Nephron (organoid): ENCODE results near the gene CRYGN.

ENCODE experiments used
- H3K27ac Mint-ChIP-seq, 3 experiments: 2 replicates each; pipeline ENCODE4 v1.8.0; 2020; ENCODE audit warnings: mixed read lengths in 3 of 3, mild to moderate bottlenecking in 2 of 3, moderate library complexity in 1 of 3
- H3K27me3 Mint-ChIP-seq: 2 replicates; pipeline ENCODE4 v1.8.0; 2021; ENCODE audit warnings: low read depth, mild to moderate bottlenecking, moderate library complexity, mixed read lengths
- H3K36me3 Mint-ChIP-seq: 2 replicates; pipeline ENCODE4 v1.8.0; 2020; ENCODE audit warnings: low read depth, mixed read lengths
- H3K4me1 Mint-ChIP-seq: 2 replicates; pipeline ENCODE4 v1.8.0; 2020; ENCODE audit warnings: mixed read lengths
- H3K4me3 Mint-ChIP-seq, 3 experiments: 2 replicates each; pipeline ENCODE4 v1.8.0; 2020; ENCODE audit warnings: mild to moderate bottlenecking in 3 of 3, mixed read lengths in 3 of 3, moderate library complexity in 2 of 3
- H3K9me3 Mint-ChIP-seq: 2 replicates; pipeline ENCODE4 v1.8.0; 2020; ENCODE audit warnings: mixed read lengths
- TF ChIP-seq, protein P1 (sequence below), 3 experiments: fragments of 200-600 bp; sonication (generic); IDR thresholded peaks; one replicate each; pipeline ENCODE4 v1.5.0; 2021; ENCODE audit warnings: antibody characterized with exemption in 3 of 3; ENCODE audit not compliant: unreplicated experiment in 3 of 3

Gene CRYGN

DNA sequence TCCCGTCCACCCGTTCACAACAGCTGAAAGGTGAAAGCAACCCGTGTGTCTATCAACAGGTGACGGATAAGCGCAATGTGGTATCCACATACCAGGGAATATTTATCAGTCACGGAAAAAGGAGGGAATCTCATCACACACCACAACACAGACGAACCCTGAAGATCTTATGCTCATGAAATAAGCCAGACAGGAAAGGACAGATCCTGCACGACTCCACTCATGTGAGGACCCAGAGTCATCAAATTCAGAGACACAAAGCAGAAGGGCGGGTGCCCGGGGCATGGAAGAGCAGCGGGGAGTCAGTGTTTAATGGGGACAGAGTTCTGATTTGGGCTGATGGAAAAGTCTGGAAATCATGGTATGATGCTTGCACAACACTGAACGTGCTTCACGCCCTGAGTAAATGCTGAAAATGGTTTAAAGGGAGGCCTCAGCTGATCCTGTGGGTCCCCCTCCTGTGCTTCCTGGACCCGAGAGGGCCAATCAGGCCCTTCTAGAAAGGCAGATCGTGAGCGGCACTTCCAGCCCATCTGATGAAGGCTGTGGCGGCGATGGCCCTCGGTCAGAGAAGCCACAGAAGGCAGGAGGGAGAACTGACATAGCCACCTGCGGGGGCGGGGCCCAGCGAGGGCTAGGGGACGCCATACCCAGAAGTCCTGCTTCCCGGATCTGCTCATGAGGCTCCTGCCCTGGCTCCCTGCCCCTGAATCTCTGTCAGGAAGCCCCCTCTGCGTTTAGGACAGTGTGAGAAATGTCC is 49.2 kb downstream of the CRYGN start:
- Mint-ChIP-seq H3K27ac (no peak overlapping the region), H3K36me3 (peaks cover 44% of the 10 kb centered on the region), H3K4me3 (no peak overlapping the region), H3K27me3 (peaks cover under 1% of the 10 kb centered on the region), H3K9me3 (no peaks in the 10 kb centered on the region), H3K4me1 (no peaks in the 10 kb centered on the region)
- TF ChIP-seq, protein P1, sequence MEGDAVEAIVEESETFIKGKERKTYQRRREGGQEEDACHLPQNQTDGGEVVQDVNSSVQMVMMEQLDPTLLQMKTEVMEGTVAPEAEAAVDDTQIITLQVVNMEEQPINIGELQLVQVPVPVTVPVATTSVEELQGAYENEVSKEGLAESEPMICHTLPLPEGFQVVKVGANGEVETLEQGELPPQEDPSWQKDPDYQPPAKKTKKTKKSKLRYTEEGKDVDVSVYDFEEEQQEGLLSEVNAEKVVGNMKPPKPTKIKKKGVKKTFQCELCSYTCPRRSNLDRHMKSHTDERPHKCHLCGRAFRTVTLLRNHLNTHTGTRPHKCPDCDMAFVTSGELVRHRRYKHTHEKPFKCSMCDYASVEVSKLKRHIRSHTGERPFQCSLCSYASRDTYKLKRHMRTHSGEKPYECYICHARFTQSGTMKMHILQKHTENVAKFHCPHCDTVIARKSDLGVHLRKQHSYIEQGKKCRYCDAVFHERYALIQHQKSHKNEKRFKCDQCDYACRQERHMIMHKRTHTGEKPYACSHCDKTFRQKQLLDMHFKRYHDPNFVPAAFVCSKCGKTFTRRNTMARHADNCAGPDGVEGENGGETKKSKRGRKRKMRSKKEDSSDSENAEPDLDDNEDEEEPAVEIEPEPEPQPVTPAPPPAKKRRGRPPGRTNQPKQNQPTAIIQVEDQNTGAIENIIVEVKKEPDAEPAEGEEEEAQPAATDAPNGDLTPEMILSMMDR (IDR thresholded peaks at IDR 0.05; ENCODE audit: unreplicated experiment in 3 of 3): no peak

DNA sequence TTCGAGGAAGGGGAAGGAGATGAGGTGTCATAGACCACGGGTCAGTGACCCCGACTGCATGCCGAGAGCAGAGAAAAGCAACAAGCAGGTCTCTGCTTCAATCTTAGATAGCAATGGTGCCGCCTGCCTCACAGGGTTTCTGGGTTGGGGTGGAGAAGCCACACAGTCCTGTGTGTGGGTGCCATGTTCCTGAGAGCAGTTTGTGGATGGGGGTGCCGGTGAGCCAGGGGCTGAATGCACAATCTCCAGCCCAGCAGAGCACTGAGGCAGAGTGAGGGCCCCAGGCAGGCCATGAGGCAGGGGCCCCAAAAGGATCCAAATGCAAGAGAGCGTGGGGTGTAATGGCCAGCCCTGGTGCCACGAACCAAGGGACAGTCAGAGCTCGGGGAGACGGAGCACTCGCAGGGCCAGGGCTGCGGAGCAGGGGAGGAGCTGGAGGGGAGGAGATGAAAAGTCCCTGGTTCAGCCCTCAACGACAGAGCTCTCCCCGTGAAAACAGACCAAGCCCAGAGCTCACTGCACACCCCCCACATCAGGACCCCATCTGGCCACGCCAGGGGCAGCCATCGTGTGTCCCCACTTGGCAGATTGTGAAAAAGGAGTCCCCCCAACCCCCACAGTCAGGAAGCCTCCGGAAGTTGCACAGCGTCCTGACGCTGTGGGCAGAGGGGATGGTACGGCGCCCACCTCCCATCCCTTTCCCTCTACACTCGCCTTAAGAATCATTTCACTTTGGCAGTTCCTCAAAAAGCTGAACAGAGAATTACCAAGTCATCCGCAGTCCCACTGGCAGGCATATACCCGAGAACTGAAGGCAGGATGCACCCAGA is 50.0 kb downstream of the CRYGN start:
- TF ChIP-seq, protein P1 (IDR thresholded peaks at IDR 0.05; ENCODE audit: unreplicated experiment in 3 of 3): no peak
- H3K27me3 Mint-ChIP-seq: peaks cover 5% of the 10 kb centered on the region
- H3K9me3 Mint-ChIP-seq: no peaks in the 10 kb centered on the region
- peaks cover 40% of the 10 kb centered on the region for H3K36me3 Mint-ChIP-seq
- no peaks in the 10 kb centered on the region for H3K4me1 Mint-ChIP-seq
- no peak overlapping the region for H3K27ac Mint-ChIP-seq
- H3K4me3 Mint-ChIP-seq: no peak overlapping the region

DNA sequence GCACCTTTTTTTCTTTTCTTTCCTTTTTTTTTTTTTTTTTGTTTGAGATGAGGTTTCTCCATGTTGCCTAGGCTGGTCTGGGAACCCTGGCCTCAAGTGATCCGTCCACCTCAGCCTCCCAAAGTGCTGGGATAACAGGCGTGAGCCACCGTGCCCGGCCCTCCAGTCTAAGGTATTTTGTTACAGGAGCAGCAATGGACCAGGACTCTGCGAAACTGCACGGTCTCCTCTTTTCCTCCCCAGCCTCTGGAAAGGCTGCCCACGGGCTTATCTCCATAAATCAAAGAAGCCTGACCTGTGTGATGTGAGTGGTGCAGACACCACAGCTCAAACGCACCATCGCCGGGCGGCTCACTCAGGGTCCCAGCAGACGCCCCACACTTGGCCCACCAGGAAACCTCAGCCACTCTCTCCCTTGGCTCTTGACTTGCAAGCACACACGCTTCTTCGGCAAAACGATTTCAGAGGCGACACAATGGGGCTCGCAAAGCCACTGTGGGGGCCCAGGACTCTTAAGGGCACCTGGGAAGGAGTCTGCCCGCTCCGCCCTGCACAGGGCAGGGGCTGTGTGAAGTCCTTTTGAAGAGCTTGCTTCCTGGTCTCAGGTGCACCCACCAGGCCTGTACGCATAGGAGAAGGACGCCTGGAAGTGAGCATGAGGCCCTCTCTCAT is 50.7 kb downstream of the CRYGN start:
- H3K27me3 Mint-ChIP-seq: peaks cover 5% of the 10 kb centered on the region
- TF ChIP-seq, protein P1 (IDR thresholded peaks at IDR 0.05; ENCODE audit: unreplicated experiment in 3 of 3): no peak
- H3K36me3 Mint-ChIP-seq: peaks cover 44% of the 10 kb centered on the region
- H3K9me3 Mint-ChIP-seq: no peaks in the 10 kb centered on the region
- no peaks in the 10 kb centered on the region for H3K4me1 Mint-ChIP-seq
- H3K4me3 Mint-ChIP-seq: no peak overlapping the region
- H3K27ac Mint-ChIP-seq: no peak overlapping the region

DNA sequence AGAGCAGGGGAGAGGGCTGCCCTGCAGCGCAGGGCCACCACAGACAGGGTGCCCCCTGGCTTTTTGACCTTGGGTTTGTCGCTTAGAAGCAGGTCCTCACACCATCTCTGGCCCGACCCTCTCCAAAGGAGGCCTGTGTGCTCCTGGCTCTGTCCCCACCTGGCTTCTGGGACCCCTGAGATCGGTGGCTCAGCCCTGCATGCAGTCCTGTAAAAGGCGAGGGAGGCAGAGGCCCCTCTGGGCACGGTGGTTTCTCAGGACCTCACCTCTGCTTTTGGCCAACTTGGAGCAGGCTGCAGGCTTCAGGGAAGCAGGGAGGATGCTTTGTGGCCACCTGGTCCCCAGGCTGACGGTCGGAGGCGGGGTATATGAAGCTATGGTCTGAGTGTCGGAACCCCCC is 51.5 kb downstream of the CRYGN start:
- H3K36me3 Mint-ChIP-seq: peaks cover 43% of the 10 kb centered on the region
- no peak overlapping the region for H3K4me3 Mint-ChIP-seq
- H3K27me3 Mint-ChIP-seq: peaks cover 7% of the 10 kb centered on the region
- H3K9me3 Mint-ChIP-seq: no peaks in the 10 kb centered on the region
- no peak overlapping the region for H3K27ac Mint-ChIP-seq
- no peaks in the 10 kb centered on the region for H3K4me1 Mint-ChIP-seq
- TF ChIP-seq, protein P1 (IDR thresholded peaks at IDR 0.05; ENCODE audit: unreplicated experiment in 3 of 3): no peak

DNA sequence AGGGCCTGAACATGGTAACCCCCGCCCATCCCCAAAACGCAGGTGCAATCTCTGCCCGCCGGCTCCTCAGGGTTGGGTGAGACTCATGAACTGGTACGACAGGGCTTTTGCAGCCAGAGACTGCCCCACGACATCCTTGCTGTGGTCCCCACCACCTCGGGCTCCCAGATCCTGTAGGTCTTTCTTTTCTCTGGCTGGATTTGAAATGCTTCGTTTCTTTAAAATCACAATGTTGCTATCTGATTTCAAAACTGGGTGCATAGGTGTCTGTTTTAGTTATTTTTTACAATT is 52.0 kb downstream of the CRYGN start:
- H3K27ac Mint-ChIP-seq: no peak overlapping the region
- H3K36me3 Mint-ChIP-seq: peaks cover 38% of the 10 kb centered on the region
- H3K9me3 Mint-ChIP-seq: no peaks in the 10 kb centered on the region
- H3K27me3 Mint-ChIP-seq: peaks cover 8% of the 10 kb centered on the region
- H3K4me3 Mint-ChIP-seq: no peak overlapping the region
- no peaks in the 10 kb centered on the region for H3K4me1 Mint-ChIP-seq
- TF ChIP-seq, protein P1 (IDR thresholded peaks at IDR 0.05; ENCODE audit: unreplicated experiment in 3 of 3): no peak
